Measurements from ENCODE around the gene CPLANE1.

- TF ChIP-seq CTCF (IDR thresholded peaks at IDR 0.05) (no peak), POLR2A (IDR thresholded peaks at IDR 0.05) (no peak), EP300 (IDR thresholded peaks at IDR 0.05) (no peak)
Observed at GRCh38 chr5:37172957-37173356, 76.2 kb downstream of the CPLANE1 start.

Data from tibial nerve (tissue), 4 donors.